ENCODE results near the gene RAPGEF5. TPM values are rescaled to one million over a fixed set of nuclear protein-coding genes. Genes with fewer than 3 reads are reported as not detected.

RAPGEF5 gene
- total RNA-seq, 1 donor from 2014 or later: 65.8 TPM

- TF ChIP-seq, protein P1, sequence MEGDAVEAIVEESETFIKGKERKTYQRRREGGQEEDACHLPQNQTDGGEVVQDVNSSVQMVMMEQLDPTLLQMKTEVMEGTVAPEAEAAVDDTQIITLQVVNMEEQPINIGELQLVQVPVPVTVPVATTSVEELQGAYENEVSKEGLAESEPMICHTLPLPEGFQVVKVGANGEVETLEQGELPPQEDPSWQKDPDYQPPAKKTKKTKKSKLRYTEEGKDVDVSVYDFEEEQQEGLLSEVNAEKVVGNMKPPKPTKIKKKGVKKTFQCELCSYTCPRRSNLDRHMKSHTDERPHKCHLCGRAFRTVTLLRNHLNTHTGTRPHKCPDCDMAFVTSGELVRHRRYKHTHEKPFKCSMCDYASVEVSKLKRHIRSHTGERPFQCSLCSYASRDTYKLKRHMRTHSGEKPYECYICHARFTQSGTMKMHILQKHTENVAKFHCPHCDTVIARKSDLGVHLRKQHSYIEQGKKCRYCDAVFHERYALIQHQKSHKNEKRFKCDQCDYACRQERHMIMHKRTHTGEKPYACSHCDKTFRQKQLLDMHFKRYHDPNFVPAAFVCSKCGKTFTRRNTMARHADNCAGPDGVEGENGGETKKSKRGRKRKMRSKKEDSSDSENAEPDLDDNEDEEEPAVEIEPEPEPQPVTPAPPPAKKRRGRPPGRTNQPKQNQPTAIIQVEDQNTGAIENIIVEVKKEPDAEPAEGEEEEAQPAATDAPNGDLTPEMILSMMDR (IDR thresholded peaks at IDR 0.05): no peak
- intact Hi-C loops (cut with DNase I): no loop called here
Measured at GRCh38 chr7:22152690-22153089, 204.3 kb downstream of the RAPGEF5 start.

DNA sequence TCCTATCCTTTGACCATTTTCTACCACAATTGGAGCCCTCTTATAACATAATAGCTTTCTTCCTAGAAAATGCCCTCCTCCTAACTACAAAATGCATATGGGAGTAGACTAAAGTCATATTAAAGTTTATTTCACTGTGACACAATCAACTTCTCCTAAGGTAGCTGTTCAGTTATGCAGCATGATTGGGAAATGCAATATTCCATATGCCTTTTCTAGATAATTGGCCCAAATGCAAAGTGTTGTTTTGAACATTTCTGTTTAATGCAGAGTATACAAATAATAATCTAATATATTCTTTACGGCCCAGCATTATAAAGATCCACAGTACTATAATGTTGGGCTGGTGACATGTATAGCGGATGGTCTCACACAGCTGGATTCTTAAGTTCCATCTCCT, 205.1 kb downstream of the RAPGEF5 start:
- H3K9me3 ChIP-seq: no peaks in the 10 kb centered on the region
- intact Hi-C loops (cut with DNase I): no loop called here
- H3K27ac ChIP-seq: no peak overlapping the region

More at GRCh38 chr7:22152690-22153089, 204.3 kb downstream of the RAPGEF5 start:
- H3K4me1 ChIP-seq: no peaks in the 10 kb centered on the region
- H3K27ac ChIP-seq: no peak overlapping the region
- H3K36me3 ChIP-seq: peaks cover 10 to 42% of the 10 kb centered on the region in 2 donors
- H3K27me3 ChIP-seq: no peaks in the 10 kb centered on the region
- DNase-seq (ENCODE audit: low spot score in 2 of 2): no peak
- H3K9me3 ChIP-seq: no peaks in the 10 kb centered on the region
- no peak overlapping the region for H3K4me3 ChIP-seq

GRCh38 chr7:22150221-22150620, 206.7 kb downstream of the RAPGEF5 start:
- TF ChIP-seq, protein P1 (IDR thresholded peaks at IDR 0.05): no peak
- DNase-seq (ENCODE audit: low spot score in 2 of 2): no peak
- Histone ChIP-seq H3K4me1 (no peaks in the 10 kb centered on the region), H3K27me3 (no peaks in the 10 kb centered on the region), H3K27ac (no peak overlapping the region), H3K4me3 (no peak overlapping the region), H3K9me3 (no peaks in the 10 kb centered on the region), H3K36me3 (peaks cover 0 to 31% of the 10 kb centered on the region in 2 donors)
- intact Hi-C loops (cut with DNase I): no loop called here

More for the DNA sequence above, 205.1 kb downstream of the RAPGEF5 start:
- Histone ChIP-seq H3K36me3 (peaks cover 10 to 39% of the 10 kb centered on the region in 2 donors), H3K27me3 (no peaks in the 10 kb centered on the region), H3K4me3 (no peak overlapping the region), H3K4me1 (no peaks in the 10 kb centered on the region)
- TF ChIP-seq, protein P1 (IDR thresholded peaks at IDR 0.05): no peak
- no peak for DNase-seq (ENCODE audit: low spot score in 2 of 2)

- Histone ChIP-seq H3K9me3 (no peaks in the 10 kb centered on the region), H3K27me3 (no peaks in the 10 kb centered on the region), H3K36me3 (peaks cover 0 to 35% of the 10 kb centered on the region in 2 donors), H3K4me1 (no peaks in the 10 kb centered on the region), H3K27ac (no peak overlapping the region), H3K4me3 (no peak overlapping the region)
- intact Hi-C loops (cut with DNase I): no loop called here
- TF ChIP-seq, protein P1 (IDR thresholded peaks at IDR 0.05): no peak
- DNase-seq (ENCODE audit: low spot score in 2 of 2): no peak
Measured at GRCh38 chr7:22147868-22148267, 209.1 kb downstream of the RAPGEF5 start.

DNA sequence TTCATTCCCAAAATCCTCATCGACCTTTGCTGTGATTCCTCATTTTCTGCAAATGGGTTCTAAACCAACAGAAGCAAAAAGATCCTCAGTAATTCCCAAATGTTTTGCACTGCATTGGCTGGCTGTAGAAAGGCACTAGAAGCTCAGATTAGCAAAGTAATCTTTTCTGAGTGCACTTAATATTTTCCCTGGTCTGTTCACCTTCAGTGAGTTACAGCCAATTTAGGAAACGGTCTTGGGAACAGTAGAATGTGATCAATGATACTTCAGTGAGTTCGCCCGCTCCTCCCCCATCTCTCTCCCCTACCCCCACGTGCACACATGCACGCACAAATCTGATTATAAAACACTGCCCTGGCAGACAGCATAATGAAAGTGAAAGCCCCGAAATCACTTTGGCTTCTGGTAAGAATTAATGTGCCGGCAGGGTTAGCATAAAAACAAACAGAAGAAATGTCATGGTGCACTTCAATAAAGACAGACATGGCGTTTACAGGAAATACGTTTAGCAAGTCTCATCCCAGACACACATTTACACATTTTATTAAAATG, 209.9 kb downstream of the RAPGEF5 start:
- Histone ChIP-seq H3K9me3 (no peaks in the 10 kb centered on the region), H3K27me3 (no peaks in the 10 kb centered on the region), H3K4me1 (no peaks in the 10 kb centered on the region), H3K4me3 (peak overlapping the region; percentile 12 to 21), H3K27ac (no peak overlapping the region), H3K36me3 (peaks cover 3 to 38% of the 10 kb centered on the region in 2 donors)
- no peak for DNase-seq (ENCODE audit: low spot score in 2 of 2)
- TF ChIP-seq, protein P1 (IDR thresholded peaks at IDR 0.05): no peak
- intact Hi-C loops (cut with DNase I): no loop called here

- TF ChIP-seq, protein P1 (IDR thresholded peaks at IDR 0.05): no peak
- Histone ChIP-seq H3K27me3 (no peaks in the 10 kb centered on the region), H3K27ac (no peak overlapping the region), H3K4me1 (no peaks in the 10 kb centered on the region), H3K4me3 (no peak overlapping the region), H3K9me3 (no peaks in the 10 kb centered on the region), H3K36me3 (peaks cover 3 to 45% of the 10 kb centered on the region in 2 donors)
- intact Hi-C loops (cut with DNase I): no loop called here
- DNase-seq (ENCODE audit: low spot score in 2 of 2): no peak
Measured at GRCh38 chr7:22144950-22145349, 212.0 kb downstream of the RAPGEF5 start.

All from ascending aorta (tissue), 2 donors.